HPDE6-E6E7 (cell line): ENCODE measurements around the gene ACTN1.
"Not testable (repeated sequence)": the region's sequence is repeated elsewhere in the genome, so short reads cannot be mapped to it uniquely, and the experiment has no call there.

Source experiments
- DNase-seq: peaks from one replicate; pipeline ENCODE4 v3.0.0; 2011; ENCODE audit warnings: missing footprints; ENCODE audit errors: extremely low spot score

The ACTN1 gene

GRCh38 chr14:68986926-68987652, 8.0 kb upstream of the ACTN1 start:
- no peak for DNase-seq

- no peak for DNase-seq
Observed at GRCh38 chr14:68986225-68986624, 7.1 kb upstream of the ACTN1 start.

- DNase-seq = no peak
Observed at GRCh38 chr14:68984686-68985085, 5.6 kb upstream of the ACTN1 start.

GRCh38 chr14:68983191-68983590, 4.1 kb upstream of the ACTN1 start:
- no peak for DNase-seq

GRCh38 chr14:68982581-68982980, 3.5 kb upstream of the ACTN1 start:
- DNase-seq = no peak

- DNase-seq = no peak
Observed at GRCh38 chr14:68981539-68981976, 2.5 kb upstream of the ACTN1 start.

- no peak for DNase-seq
Observed at GRCh38 chr14:68981139-68981538, 2.0 kb upstream of the ACTN1 start.

GRCh38 chr14:68979722-68980451, 785 bp upstream of the ACTN1 start:
- no peak for DNase-seq

- no peak for DNase-seq
Observed at GRCh38 chr14:68978172-68978911, 760 bp downstream of the ACTN1 start.

- no peak for DNase-seq
Observed at GRCh38 chr14:68977718-68978171, 1.4 kb downstream of the ACTN1 start.

- DNase-seq = no peak
Observed at GRCh38 chr14:68977180-68977717, 1.9 kb downstream of the ACTN1 start.

GRCh38 chr14:68976160-68977067, 2.7 kb downstream of the ACTN1 start:
- DNase-seq = no peak

GRCh38 chr14:68975667-68976066, 3.4 kb downstream of the ACTN1 start:
- DNase-seq = no peak

- DNase-seq = no peak
Observed at GRCh38 chr14:68974759-68975347, 4.2 kb downstream of the ACTN1 start.

- no peak for DNase-seq
Observed at GRCh38 chr14:68973639-68974038, 5.5 kb downstream of the ACTN1 start.

GRCh38 chr14:68973219-68973565, 5.9 kb downstream of the ACTN1 start:
- not testable (repeated sequence) for DNase-seq

GRCh38 chr14:68972507-68973218, 6.4 kb downstream of the ACTN1 start:
- DNase-seq = no peak

GRCh38 chr14:68971411-68972035, 7.6 kb downstream of the ACTN1 start:
- DNase-seq = no peak

- no peak for DNase-seq
Observed at GRCh38 chr14:68970736-68971135, 8.4 kb downstream of the ACTN1 start.
